PC-9 (cell line): ENCODE results near the gene ZEB2. TPM values are rescaled to one million over a fixed set of nuclear protein-coding genes. Genes with fewer than 3 reads are reported as not detected.

Experiments
- BruUV-seq: library from RNA; stranded (reverse); fragments of 400-500 nt; replicated peaks from 2 replicates; lab custom pipeline; 2021; lab: Mats Ljungman, UMichigan
- CTCF ChIA-PET: fragments of 300-600 bp; sonication (Branson Sonifier 250); formaldehyde crosslinking; loops from one replicate; lab custom pipeline; 2022; ENCODE audit warnings: antibody characterized with exemption; lab: Charles Lee
- POLR2A ChIA-PET: fragments of 300-600 bp; sonication (Branson Sonifier 250); formaldehyde crosslinking; loops from one replicate; lab custom pipeline; 2022; ENCODE audit warnings: antibody characterized with exemption; ENCODE audit not compliant: unreplicated experiment; lab: Charles Lee
- DNase-seq, 2 experiments: peaks; one replicate each; pipeline versions ENCODE4 v3.0.0 to v3.0.0-alpha.2; 2015 to 2022; ENCODE audit warnings: mixed read lengths in 1 of 2
- H2AFZ ChIP-seq: fragments of 200-600 bp; sonication (generic); 2 replicates; pipeline ENCODE4 v1.8.1; 2017; ENCODE audit warnings: antibody characterized with exemption
- H3F3A ChIP-seq: fragments of 200-600 bp; sonication (generic); 2 replicates; pipeline ENCODE4 v1.8.1; 2017; ENCODE audit warnings: antibody characterized with exemption, mild to moderate bottlenecking, low read depth; ENCODE audit not compliant: insufficient read depth
- H3K27ac ChIP-seq: fragments of 200-600 bp; sonication (generic); 2 replicates; pipeline ENCODE4 v1.6.1; 2016; ENCODE audit warnings: mixed run types
- H3K27me3 ChIP-seq: fragments of 200-600 bp; sonication (generic); 2 replicates; pipeline ENCODE4 v1.6.1; 2016; ENCODE audit warnings: low read depth, mixed run types; ENCODE audit not compliant: insufficient read depth
- H3K36me3 ChIP-seq: fragments of 200-600 bp; sonication (generic); 2 replicates; pipeline ENCODE4 v1.6.1; 2016; ENCODE audit warnings: low read depth, mixed run types
- H3K4me1 ChIP-seq: fragments of 200-600 bp; sonication (generic); replicated peaks from 2 replicates; pipeline ENCODE4 v1.6.1; 2016; ENCODE audit warnings: mixed run types; ENCODE audit not compliant: insufficient read depth
- H3K4me2 ChIP-seq: fragments of 200-600 bp; sonication (generic); 2 replicates; pipeline ENCODE4 v1.6.1; 2017; ENCODE audit warnings: mixed run types
- H3K4me3 ChIP-seq: fragments of 200-600 bp; sonication (generic); 2 replicates; pipeline ENCODE4 v1.6.1; 2016; ENCODE audit warnings: mixed run types
- H3K79me2 ChIP-seq: fragments of 200-600 bp; sonication (generic); 2 replicates; pipeline ENCODE4 v1.6.1; 2017; ENCODE audit warnings: low read depth, mixed run types
- H3K9me2 ChIP-seq: fragments of 200-600 bp; sonication (generic); 2 replicates; pipeline ENCODE4 v1.8.1; 2017; ENCODE audit warnings: mild to moderate bottlenecking; ENCODE audit not compliant: insufficient read depth
- H3K9me3 ChIP-seq: fragments of 200-600 bp; sonication (generic); 2 replicates; pipeline ENCODE4 v1.8.1; 2016; ENCODE audit warnings: low read depth; ENCODE audit not compliant: insufficient read depth
- H4K20me1 ChIP-seq: fragments of 200-600 bp; sonication (generic); 2 replicates; pipeline ENCODE4 v1.8.1; 2017; ENCODE audit not compliant: insufficient read depth
- EZH2 ChIP-seq: fragments of 200-600 bp; sonication (generic); IDR thresholded peaks from 2 replicates; pipeline ENCODE4 v1.8.0; 2017; ENCODE audit warnings: antibody characterized with exemption, low read depth
- intact Hi-C: fragments of 100-400 bp; cut with micrococcal nuclease; formaldehyde crosslinking; loops from one replicate; pipeline ENCODE4 v1.10.0; 2022; ENCODE audit not compliant: unreplicated experiment
- total RNA-seq: library from RNA; stranded (reverse); gene quantifications from 2 replicates; pipeline ENCODE4 v1.2.3, GENCODE V29; 2021
- TF ChIP-seq, protein P1 (sequence below): fragments of 200-600 bp; sonication (generic); conservative IDR thresholded peaks from 2 replicates; pipeline ENCODE4 v1.6.1; 2017; ENCODE audit warnings: mixed run types, antibody characterized with exemption, mild to moderate bottlenecking, moderate library complexity

Gene ZEB2
- total RNA-seq, 1 experiment from 2014 or later = 0.09 TPM

DNA sequence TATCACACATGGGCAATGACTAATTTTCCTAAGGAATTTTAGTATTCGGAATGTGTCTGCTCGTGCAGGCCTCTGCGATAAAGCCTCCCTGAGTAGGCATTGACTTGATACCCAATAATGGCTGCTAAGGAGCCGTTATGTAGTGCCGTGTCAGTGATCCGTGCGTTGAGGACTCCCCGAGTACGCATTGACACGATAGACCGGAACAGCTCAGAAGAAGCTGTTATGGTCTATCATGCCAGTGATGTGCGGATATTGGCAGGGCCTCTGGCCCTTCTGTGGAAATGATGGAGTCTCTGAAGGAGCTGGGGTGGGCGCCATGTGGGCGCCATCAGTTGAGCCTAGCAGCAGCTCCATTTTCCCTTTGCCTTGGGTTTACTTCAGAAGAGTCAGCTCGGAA is 29.1 kb downstream of the ZEB2 start:
- Histone ChIP-seq H3F3A (no peaks in the 10 kb centered on the region), H4K20me1 (no peaks in the 10 kb centered on the region), H3K4me1 (no peaks in the 10 kb centered on the region), H3K27me3 (no peaks in the 10 kb centered on the region), H3K79me2 (no peaks in the 10 kb centered on the region), H3K4me3 (no peak overlapping the region), H3K9me2 (no peaks in the 10 kb centered on the region), H3K27ac (no peak overlapping the region), H2AFZ (no peak overlapping the region), H3K4me2 (no peak overlapping the region), H3K9me3 (no peaks in the 10 kb centered on the region), H3K36me3 (no peaks in the 10 kb centered on the region)
- BruUV-seq = no TSS peak
- CTCF ChIA-PET = no interaction called here
- intact Hi-C loops = no loop called here
- POLR2A ChIA-PET = no interaction called here
- TF ChIP-seq, protein P1, sequence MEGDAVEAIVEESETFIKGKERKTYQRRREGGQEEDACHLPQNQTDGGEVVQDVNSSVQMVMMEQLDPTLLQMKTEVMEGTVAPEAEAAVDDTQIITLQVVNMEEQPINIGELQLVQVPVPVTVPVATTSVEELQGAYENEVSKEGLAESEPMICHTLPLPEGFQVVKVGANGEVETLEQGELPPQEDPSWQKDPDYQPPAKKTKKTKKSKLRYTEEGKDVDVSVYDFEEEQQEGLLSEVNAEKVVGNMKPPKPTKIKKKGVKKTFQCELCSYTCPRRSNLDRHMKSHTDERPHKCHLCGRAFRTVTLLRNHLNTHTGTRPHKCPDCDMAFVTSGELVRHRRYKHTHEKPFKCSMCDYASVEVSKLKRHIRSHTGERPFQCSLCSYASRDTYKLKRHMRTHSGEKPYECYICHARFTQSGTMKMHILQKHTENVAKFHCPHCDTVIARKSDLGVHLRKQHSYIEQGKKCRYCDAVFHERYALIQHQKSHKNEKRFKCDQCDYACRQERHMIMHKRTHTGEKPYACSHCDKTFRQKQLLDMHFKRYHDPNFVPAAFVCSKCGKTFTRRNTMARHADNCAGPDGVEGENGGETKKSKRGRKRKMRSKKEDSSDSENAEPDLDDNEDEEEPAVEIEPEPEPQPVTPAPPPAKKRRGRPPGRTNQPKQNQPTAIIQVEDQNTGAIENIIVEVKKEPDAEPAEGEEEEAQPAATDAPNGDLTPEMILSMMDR = no peak
- TF ChIP-seq EZH2 = no peak
- DNase-seq = no peak

- no peaks in the 10 kb centered on the region for H3K79me2 ChIP-seq
- CTCF ChIA-PET = no interaction called here
- no peak for DNase-seq
Observed at GRCh38 chr2:144490017-144490416, 29.9 kb downstream of the ZEB2 start.

DNA sequence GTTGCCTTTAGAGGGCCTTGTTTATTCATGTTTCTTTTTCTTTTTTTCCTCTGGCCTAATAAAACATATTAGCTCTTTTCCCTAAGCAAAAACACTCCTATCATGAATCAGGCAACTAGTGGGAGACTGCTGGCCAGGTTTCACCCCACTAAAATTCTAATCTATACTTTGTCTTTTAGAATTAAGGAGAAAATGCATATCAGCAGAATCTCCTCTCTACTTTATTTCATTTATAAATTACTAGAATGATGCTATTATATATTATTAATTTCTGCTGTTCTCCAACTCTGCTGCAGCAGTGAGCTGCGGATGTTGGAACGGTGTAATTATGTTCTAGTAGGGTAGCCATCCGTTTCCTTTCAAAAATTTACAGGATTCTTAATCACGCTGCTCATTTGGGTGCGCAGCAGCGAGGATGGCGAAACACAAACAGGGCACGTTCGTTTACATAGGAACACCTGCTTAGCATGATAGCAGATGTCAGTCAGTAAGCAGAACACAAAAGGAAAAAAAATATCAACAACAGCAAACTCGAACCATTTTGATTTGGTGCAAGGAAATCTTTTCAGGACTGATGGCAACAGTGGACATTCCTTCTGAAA is 30.5 kb downstream of the ZEB2 start:
- POLR2A ChIA-PET = no interaction called here
- Histone ChIP-seq H3K9me2 (no peaks in the 10 kb centered on the region), H3K27ac (no peak overlapping the region), H3F3A (no peaks in the 10 kb centered on the region), H4K20me1 (no peaks in the 10 kb centered on the region), H3K4me3 (no peak overlapping the region), H2AFZ (no peak overlapping the region), H3K4me1 (no peaks in the 10 kb centered on the region), H3K27me3 (no peaks in the 10 kb centered on the region), H3K36me3 (no peaks in the 10 kb centered on the region), H3K4me2 (no peak overlapping the region), H3K79me2 (no peaks in the 10 kb centered on the region), H3K9me3 (no peaks in the 10 kb centered on the region)
- intact Hi-C loops = no loop called here
- TF ChIP-seq, protein P1 = no peak
- TF ChIP-seq EZH2 = no peak
- CTCF ChIA-PET = no interaction called here
- BruUV-seq = no TSS peak
- DNase-seq = no peak

More at GRCh38 chr2:144490017-144490416, 29.9 kb downstream of the ZEB2 start:
- Histone ChIP-seq H3K4me1 (no peaks in the 10 kb centered on the region), H3K27me3 (no peaks in the 10 kb centered on the region), H3K4me2 (no peak overlapping the region), H3K27ac (no peak overlapping the region), H3F3A (no peaks in the 10 kb centered on the region), H4K20me1 (no peaks in the 10 kb centered on the region), H3K4me3 (no peak overlapping the region), H2AFZ (no peak overlapping the region), H3K9me3 (no peaks in the 10 kb centered on the region), H3K36me3 (no peaks in the 10 kb centered on the region), H3K9me2 (no peaks in the 10 kb centered on the region)
- TF ChIP-seq, protein P1 = no peak
- no peak for TF ChIP-seq EZH2
- intact Hi-C loops = no loop called here
- POLR2A ChIA-PET = no interaction called here
- BruUV-seq = no TSS peak
